ENCODE results near the gene SCG3. TPM values are rescaled to one million over a fixed set of nuclear protein-coding genes. Genes with fewer than 3 reads are reported as not detected.

Gene SCG3
- total and polyA plus RNA-seq, 2 of the 4 experiments (the other 2 are of a cell fraction) = 0.02 TPM; not detected in 1

DNA sequence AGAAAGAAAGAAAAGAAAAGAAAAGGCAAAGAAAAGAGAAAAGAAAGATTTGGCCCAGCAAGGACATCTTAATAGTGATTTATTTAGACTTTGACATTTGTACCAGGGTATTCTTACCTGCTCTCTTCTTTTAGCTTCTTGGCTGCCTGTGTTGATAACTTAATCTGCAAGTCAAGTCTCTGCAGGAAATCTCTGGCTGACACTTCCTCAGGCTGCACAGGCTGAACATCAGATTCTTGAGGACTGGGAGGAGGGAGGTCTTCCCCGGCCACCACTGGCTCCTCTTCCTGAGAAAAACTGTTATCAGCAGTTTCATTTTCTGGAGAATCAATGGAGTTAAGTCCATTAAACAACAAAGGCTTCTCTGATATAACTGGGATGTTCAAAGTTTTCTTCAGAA lies 43.4 kb downstream of the SCG3 start:
- CTCF ChIA-PET = no interaction called here
- dilution Hi-C loops (cut with HindIII; ENCODE audit: low sequenced_read_pairs, unreplicated experiment) (no loop called here), intact Hi-C loops (cut with micrococcal nuclease) (no loop called here), in situ Hi-C loops (cut with MboI; ENCODE audit: low sequenced_read_pairs) (no loop called here)
- Histone ChIP-seq H3K4ac (ENCODE audit: low read depth, low read length) (no peak overlapping the region), H2BK5ac (ENCODE audit: low read depth, low read length, poor library complexity, severe bottlenecking) (no peak overlapping the region), H4K91ac (ENCODE audit: insufficient read depth, low read depth, low read length) (no peak overlapping the region; the same call in 1 of the 2 replicates), H4K5ac (ENCODE audit: low read depth, low read length) (no peak overlapping the region), H2BK20ac (ENCODE audit: low read depth, low read length) (no peak overlapping the region), H3K27ac (ENCODE audit: insufficient read depth, low read length) (no peak overlapping the region), H3K4me2 (ENCODE audit: low read depth, low read length) (no peak overlapping the region), H3K9me1 (ENCODE audit: insufficient read depth, low read length) (peaks cover 14% of the 10 kb centered on the region), H3K36me3 (ENCODE audit: control insufficient read depth, insufficient read depth, low read length) (no peaks in the 10 kb centered on the region), H2AK9ac (replicated peaks; ENCODE audit: low read depth, low read length, poor library complexity) (no peak overlapping the region), H3K4me3 (ENCODE audit: insufficient read depth, low read depth, low read length) (no peak overlapping the region), H3K79me1 (ENCODE audit: low read depth in 1 of 2, low read length in 2 of 2) (peaks cover 3 to 31% of the 10 kb centered on the region in 2 experiments; a peak in 3 of 4 replicates), H3K9me3 (ENCODE audit: control insufficient read depth, insufficient read depth, low read length) (no peaks in the 10 kb centered on the region), H3K4me1 (ENCODE audit: control insufficient read depth, insufficient read depth, low read length) (peaks cover 14% of the 10 kb centered on the region), H2BK120ac (ENCODE audit: low read depth, low read length) (no peak overlapping the region), H2AFZ (replicated peaks; ENCODE audit: low read length, poor library complexity) (no peak overlapping the region), H3K27me3 (ENCODE audit: control insufficient read depth, insufficient read depth, low read length) (no peaks in the 10 kb centered on the region), H3K14ac (replicated peaks; ENCODE audit: low read depth, low read length) (no peak overlapping the region), H4K8ac (ENCODE audit: low read depth in 2 of 2, low read length in 2 of 2) (no peak overlapping the region), H4K20me1 (ENCODE audit: insufficient read depth, low read length) (peaks cover 13% of the 10 kb centered on the region), H3K9ac (ENCODE audit: low read depth, low read length) (no peak overlapping the region), H2AK5ac (ENCODE audit: low read depth, low read length) (no peak overlapping the region), H3K18ac (ENCODE audit: low read depth, low read length) (no peak overlapping the region), H3K56ac (ENCODE audit: extremely low read depth, insufficient read depth, low read length) (no peak overlapping the region), H2BK15ac (ENCODE audit: low read depth, low read length) (no peak overlapping the region), H3K23ac (ENCODE audit: low read depth, low read length) (no peak overlapping the region)
- TF ChIP-seq, protein P1, sequence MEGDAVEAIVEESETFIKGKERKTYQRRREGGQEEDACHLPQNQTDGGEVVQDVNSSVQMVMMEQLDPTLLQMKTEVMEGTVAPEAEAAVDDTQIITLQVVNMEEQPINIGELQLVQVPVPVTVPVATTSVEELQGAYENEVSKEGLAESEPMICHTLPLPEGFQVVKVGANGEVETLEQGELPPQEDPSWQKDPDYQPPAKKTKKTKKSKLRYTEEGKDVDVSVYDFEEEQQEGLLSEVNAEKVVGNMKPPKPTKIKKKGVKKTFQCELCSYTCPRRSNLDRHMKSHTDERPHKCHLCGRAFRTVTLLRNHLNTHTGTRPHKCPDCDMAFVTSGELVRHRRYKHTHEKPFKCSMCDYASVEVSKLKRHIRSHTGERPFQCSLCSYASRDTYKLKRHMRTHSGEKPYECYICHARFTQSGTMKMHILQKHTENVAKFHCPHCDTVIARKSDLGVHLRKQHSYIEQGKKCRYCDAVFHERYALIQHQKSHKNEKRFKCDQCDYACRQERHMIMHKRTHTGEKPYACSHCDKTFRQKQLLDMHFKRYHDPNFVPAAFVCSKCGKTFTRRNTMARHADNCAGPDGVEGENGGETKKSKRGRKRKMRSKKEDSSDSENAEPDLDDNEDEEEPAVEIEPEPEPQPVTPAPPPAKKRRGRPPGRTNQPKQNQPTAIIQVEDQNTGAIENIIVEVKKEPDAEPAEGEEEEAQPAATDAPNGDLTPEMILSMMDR (conservative IDR thresholded peaks at IDR 0.05; ENCODE audit: low read depth, low read length) = no peak
- TF ChIP-seq BHLHE40 (IDR thresholded peaks at IDR 0.05; ENCODE audit: low read depth, low read length) (no peak), MAFK (IDR thresholded peaks at IDR 0.05; ENCODE audit: low read depth, low read length) (no peak), RCOR1 (IDR thresholded peaks at IDR 0.05; ENCODE audit: insufficient replicate concordance, low read length) (no peak), FOS (IDR thresholded peaks at IDR 0.05; ENCODE audit: low read depth, low read length) (no peak), CEBPB (IDR thresholded peaks at IDR 0.05; ENCODE audit: low read depth, low read length) (no peak), CHD1 (IDR thresholded peaks at IDR 0.05; ENCODE audit: low read depth, low read length) (no peak), MAZ (IDR thresholded peaks at IDR 0.05; ENCODE audit: borderline replicate concordance, low read depth, low read length) (no peak), RFX5 (IDR thresholded peaks at IDR 0.05; ENCODE audit: low read depth, low read length) (no peak), POLR2A (IDR thresholded peaks at IDR 0.05; ENCODE audit: low read depth, low read length) (no peak), RAD21 (IDR thresholded peaks at IDR 0.05; ENCODE audit: low read length) (no peak), MXI1 (IDR thresholded peaks at IDR 0.05; ENCODE audit: borderline replicate concordance, low read depth, low read length) (no peak), SMC3 (IDR thresholded peaks at IDR 0.05; ENCODE audit: low read depth, low read length) (no peak)
- TF ChIP-seq, protein P2, sequence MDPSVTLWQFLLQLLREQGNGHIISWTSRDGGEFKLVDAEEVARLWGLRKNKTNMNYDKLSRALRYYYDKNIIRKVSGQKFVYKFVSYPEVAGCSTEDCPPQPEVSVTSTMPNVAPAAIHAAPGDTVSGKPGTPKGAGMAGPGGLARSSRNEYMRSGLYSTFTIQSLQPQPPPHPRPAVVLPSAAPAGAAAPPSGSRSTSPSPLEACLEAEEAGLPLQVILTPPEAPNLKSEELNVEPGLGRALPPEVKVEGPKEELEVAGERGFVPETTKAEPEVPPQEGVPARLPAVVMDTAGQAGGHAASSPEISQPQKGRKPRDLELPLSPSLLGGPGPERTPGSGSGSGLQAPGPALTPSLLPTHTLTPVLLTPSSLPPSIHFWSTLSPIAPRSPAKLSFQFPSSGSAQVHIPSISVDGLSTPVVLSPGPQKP (IDR thresholded peaks at IDR 0.05; ENCODE audit: borderline replicate concordance, low read depth, low read length) = no peak
- no peak for DNase-seq
- WGBS, 2 experiments (ENCODE audit: extremely low coverage in 2 of 2, insufficient read length in 1 of 2) = no CpG with 5 or more reads among the region's 1 CpG
- ATAC-seq (ENCODE audit: low read depth) = no peak
- BruUV-seq (replicated peaks) = no TSS peak
- POLR2A ChIA-PET (ENCODE audit: unreplicated experiment) = no interaction called here
